HS-27A (cell line): ENCODE data around the gene SMIM7.
"Not testable (repeated sequence)": the region's sequence is repeated elsewhere in the genome, so short reads cannot be mapped to it uniquely, and the experiment has no call there.

Experiments
- DNase-seq: peaks from one replicate; pipeline ENCODE4 v3.0.0-alpha.2; 2012; ENCODE audit warnings: low read depth, missing footprints

Gene SMIM7

GRCh38 chr19:16659832-16660708 lies at the start of gene SMIM7:
SMIM7 (minus strand) TSS chr19:16660144; CDS start chr19:16660110, 34 bp downstream.
- DNase-seq, result peak; percentile 97

GRCh38 chr19:16703677-16704076 lies 43.7 kb upstream of the SMIM7 start:
- no peak for DNase-seq

DNA sequence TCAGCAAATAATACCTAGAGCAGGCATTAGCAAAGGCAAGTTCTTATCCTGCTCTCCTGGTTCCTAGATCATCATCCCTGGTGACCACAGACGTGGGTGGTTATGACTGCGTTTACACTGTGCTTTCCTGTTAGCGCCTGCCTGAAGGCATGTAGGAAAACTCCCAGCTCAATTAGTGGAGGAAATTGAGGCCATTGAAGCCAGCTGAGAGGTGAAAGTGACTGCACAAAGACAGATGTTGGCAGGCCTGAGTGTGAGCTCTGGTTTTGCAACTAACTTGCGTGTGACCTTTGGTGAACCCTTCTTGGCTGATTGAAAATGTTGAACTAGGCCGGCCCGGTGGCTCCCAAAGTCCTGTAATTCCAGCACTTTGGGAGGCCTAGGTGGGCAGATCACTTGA lies 42.2 kb upstream of the SMIM7 start:
- no peak for DNase-seq

DNA sequence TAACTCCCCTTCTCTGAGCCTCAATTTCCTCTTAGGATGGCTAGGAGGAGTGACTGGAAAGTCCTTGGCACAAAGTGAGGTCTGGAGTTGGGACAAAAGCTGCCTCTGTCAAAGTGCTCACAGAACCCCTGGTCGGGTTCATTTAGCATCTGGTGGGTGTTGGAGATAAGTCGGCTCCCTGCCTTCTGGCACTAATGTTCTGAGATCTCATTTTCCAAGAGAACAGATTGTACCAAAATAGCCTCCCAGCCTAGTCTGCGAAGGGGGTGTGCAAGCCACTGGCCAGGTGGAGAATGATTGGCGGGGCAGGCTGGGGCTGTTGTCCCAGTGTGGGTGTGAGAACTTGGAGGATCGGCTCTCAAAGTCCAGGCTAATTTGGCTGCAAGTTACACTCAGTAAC lies 39.0 kb upstream of the SMIM7 start:
- DNase-seq, result no peak

DNA sequence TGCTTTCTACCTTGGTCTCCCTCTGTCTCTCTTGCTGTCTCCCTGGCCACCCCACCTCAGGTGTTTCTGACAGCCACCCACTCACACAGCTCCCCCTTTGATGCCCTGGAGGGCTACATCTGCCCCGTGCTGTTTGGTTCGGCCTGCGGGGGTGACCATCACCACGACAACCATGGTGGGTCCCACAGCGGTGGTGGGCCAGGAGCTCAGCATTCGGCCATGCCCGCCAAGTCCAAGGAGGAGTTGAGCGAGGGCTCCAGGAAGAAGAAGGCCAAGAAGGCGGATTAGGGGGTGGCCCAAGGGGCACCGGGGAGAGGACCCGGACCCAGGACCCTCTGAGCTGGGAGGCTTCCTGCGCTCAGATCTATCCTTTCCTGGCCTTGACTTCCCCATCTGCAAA lies 28.1 kb upstream of the SMIM7 start:
- DNase-seq, result no peak

DNA sequence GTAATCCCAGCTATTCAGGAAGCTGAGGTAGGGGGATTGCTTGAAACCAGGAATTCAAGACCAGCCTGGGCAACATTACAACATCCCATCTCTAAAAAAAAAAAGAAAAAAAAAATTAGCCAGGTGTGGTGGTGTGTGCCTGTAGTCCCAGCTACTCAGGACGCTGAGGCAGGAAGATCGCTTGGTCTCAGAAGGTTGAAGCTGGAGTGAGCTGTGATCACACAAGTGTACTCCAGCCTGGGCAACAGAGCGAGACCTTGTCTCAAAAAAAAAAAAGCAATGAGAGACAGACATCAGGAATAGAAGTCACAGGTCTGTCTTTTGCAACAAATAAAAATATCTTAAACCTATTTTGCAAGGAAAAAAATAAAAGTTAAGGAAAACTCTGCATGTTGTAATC lies 24.3 kb upstream of the SMIM7 start:
- DNase-seq, result no peak

GRCh38 chr19:16682539-16682938 lies 22.6 kb upstream of the SMIM7 start:
- no peak for DNase-seq

- no peak for DNase-seq
Observed at GRCh38 chr19:16679811-16680210, 19.9 kb upstream of the SMIM7 start.

DNA sequence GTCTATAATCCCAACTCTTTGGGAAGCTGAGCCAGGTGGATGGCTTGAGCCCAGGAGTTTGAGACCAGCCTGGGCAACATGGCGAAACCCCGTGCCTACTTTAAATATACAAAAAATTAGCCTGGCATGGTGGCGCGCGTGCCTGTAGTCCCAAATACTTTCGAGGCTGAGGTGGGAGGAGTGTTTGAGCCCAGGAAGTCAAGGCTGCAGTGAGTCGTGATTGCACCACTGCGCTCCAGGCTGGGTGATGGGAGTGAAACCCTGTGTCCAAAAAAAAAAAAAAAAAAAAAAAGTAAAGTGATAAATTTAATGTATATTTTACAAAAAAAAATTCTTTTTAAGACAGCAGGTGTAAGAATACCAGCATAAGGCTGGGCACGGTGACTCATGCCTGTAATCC lies 18.6 kb upstream of the SMIM7 start:
- DNase-seq, result no peak

GRCh38 chr19:16677055-16677454 lies 17.1 kb upstream of the SMIM7 start:
- DNase-seq, result no peak

DNA sequence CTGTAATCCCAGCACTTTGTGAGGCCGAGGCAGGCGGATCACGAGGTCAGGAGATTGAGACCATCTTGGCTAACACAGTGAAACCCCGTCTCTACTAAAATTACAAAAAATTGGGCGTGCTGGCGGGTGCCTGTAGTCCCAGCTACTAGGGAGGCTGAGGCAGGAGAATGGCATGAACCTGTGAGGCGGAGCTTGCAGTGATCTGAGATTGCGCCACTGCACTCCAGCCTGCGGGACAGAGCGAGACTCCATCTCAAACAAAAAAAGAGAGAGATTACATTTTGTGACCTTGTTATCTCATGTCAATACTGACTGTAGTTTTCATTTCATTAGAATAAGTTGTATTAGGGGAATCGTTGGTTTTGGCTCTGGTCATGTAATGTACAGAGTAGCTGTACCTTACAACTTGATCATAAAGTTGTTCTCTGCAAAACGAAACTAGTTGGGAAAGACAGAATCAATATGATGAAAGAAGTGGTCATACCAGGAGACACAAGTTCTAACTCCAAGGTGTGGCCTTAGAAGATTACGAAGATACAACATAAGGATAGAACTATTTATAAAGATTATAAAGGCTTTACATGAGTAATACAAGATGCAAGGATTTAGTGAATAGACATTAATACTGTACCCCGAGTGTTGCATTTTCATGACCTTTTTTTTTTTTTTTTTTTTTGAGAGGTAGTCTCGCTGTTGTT lies 16.3 kb upstream of the SMIM7 start:
- DNase-seq, result no peak

- not testable (repeated sequence) for DNase-seq
Observed at GRCh38 chr19:16673839-16674238, 13.9 kb upstream of the SMIM7 start.

DNA sequence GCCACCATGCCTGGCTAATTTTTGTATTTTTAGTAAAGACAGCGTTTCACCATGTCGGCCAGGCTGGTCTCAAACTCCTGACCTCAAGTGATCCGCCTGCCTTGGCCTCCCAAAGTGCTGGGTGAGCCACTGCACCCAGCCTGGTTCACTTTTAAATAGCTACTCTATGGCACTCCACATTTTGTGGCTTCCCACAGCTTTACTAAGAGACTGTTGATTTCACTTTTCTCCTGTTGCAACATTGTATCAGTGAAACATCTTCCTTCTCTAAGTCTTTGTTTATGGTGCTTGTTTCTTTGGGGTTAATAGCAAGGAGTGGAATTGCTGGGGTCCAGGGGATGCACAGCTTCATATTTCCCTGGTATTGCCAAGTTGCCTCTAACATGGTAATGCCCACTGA lies 13.3 kb upstream of the SMIM7 start:
- DNase-seq, result no peak

GRCh38 chr19:16671652-16672274 lies 11.8 kb upstream of the SMIM7 start:
- DNase-seq, result no peak

GRCh38 chr19:16670291-16670690 lies 10.3 kb upstream of the SMIM7 start:
- DNase-seq, result no peak

GRCh38 chr19:16668702-16669101 lies 8.8 kb upstream of the SMIM7 start:
- not testable (repeated sequence) for DNase-seq

GRCh38 chr19:16668176-16668575 lies 8.2 kb upstream of the SMIM7 start:
- no peak for DNase-seq

DNA sequence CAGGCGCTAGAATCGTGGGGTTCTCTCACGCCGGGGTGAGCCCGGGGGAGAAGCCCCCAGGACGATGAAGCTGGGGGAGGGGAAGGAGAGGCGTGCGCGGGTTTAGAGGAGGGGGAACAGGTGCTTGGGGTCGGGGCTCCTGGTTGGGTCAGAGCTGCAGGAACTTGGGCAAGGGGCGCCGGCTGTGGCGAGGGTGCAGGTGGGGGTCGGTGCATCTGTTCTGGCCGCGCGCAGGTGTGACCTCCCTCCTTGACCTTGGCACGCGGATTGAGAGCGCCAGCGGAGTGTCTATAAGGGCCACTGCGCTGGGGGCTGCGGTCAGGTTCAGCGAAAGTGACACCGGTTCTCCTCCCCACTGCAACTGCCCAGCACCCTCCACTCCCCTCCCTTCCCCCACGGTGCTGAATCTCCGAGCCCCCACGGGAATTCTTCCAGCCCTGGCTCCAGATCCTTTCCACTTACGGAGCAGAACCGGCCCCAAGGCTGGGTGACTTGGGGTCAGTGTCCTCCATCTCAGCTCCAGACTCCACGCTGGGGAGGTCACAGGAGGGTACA lies 1.6 kb upstream of the SMIM7 start:
- no peak for DNase-seq

DNA sequence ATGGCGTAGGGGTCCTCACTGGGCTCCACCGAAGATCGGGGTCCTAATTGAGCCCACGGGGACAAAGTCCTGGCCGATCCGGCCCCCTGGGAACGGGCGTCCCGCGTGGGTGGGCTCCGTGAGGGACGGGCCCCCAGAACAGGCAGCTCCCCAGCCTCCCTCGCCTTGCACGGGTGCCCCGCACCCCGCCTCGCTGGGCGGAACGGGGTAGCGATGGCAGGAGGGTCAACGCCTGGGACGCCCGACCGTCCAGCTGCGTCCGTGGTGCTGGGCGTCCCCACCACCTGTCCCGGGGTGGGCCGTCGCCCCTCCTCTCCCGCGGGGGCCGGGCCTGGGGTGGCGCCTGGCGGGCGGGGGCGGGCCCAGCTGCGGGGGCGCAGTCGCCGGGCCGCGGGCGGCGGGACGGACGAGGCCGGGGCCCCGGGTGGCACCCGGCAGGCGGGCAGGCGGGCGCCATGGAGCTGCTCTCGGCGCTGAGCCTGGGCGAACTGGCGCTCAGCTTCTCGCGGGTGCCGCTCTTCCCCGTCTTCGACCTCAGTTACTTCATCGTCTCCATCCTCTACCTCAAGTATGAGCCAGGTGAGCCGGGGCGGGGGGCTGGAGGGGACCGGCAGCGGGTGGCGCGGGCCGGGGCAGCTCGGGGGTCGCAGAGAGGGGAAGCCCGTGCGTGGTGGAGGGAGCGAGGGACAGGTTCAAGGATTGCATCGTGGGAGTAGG lies 977 bp upstream of the SMIM7 start, which contains the start of gene TMEM38A:
Gene TMEM38A (plus strand): TSS at position 377 of the 717 bp plus-strand sequence. CDS start 79 bp downstream, at position 456.
- DNase-seq, result no peak

GRCh38 chr19:16659464-16659831 lies 496 bp downstream of the SMIM7 start:
- no peak for DNase-seq

DNA sequence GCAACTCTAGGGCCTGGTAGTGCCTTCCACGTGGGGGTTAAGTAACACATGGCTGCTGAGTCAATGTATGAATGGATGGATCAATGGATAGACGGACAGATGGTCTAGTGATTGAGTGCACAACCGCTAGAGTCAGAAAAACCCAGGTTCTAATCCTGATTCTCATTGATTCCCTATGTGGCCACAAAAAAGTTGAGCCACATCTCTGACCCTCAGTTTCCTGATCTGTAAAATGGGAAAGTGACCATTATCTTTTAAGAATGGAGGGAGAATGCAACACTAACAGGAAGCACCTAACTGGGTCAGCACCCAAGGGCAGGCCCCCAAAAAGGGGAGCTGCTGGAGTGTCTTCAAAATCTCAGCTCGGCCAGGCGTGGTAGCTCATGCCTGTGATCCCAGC lies 2.6 kb downstream of the SMIM7 start:
- no peak for DNase-seq

- no peak for DNase-seq
Observed at GRCh38 chr19:16655727-16656126, 4.2 kb downstream of the SMIM7 start.
